HG03378 (cell line): Measurements from ENCODE around the gene KRTAP10-5.

Experiments used
- ATAC-seq: cut with Tn5 transposase; IDR thresholded peaks from one replicate; pipeline ENCODE4 v1.9.1; 2021; ENCODE audit warnings: mild to moderate bottlenecking, moderate library complexity; ENCODE audit not compliant: unreplicated experiment

KRTAP10-5 gene

GRCh38 chr21:44531606-44532564, 48.5 kb downstream of the KRTAP10-5 start:
- ATAC-seq, result no peak

DNA sequence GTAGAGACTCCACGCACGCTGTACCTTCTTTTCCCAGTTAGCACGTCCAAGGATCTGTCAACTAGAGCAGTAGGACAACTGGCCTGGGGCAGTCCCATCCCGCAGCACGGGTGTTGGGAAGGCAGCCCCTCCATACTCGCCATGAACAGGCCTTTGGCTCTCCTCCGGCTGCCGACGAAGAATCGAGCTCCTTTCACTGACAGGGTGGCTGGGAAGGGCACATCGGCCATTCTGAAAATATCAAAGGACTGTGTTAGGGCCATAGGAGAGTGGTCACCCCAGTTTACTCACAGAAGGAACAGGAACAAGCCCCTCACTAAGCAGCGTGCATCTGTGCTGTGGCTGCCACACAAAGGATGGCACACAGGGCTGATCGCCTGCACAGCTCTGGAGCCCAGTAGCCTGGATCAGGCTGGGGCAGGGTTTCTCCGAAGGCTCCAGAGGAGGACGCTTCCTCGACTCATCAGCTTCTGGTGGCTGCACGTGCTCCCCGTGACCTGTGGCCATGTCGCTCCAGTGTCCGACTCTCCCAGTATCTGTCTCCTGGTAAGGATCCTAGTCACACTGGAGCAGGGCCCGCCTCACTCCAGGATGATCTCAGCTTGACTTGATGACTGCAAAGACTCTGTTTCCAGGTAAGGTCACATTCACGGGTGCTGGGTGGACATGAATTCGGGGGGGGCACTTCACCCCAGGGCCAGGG, 49.4 kb downstream of the KRTAP10-5 start:
- no peak for ATAC-seq

GRCh38 chr21:44530221-44530902, 50.0 kb downstream of the KRTAP10-5 start:
- ATAC-seq, result no peak

DNA sequence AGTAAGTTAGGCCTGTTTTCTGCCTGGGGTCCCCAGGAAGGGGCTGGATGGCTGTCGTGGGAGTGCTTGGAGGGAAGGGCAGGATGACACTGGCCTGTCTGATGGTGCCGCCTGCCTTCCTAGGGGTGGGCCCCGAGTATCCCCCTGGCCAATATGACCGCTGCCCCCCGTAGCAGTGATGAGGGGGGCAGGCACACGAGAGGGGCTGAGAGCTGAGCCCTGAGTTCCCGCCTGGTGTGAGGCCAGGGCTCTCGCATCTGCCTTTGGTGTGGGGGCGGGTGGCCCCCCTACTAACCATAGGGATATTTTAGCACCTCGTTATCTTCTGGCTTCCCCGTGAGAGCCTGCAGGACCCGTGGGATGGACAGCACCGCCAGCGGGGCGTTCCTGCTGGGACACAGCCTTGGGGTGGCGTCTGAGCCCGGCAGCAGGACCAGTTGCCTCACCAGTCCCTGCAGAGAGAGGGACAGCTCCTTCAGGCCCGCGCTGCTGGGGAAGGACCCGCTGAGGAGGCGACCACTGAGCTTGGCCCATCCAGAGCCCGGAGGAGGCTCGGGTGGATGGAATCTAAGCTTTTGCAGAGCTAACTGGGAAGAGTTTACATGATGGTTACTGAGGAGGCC, 50.8 kb downstream of the KRTAP10-5 start:
- no peak for ATAC-seq
